GM23248 (cell line): Measurements from ENCODE around the gene LSR. TPM values are rescaled to one million over a fixed set of nuclear protein-coding genes. Genes with fewer than 3 reads are reported as not detected.

Experiments used
- DNase-seq: peaks from one replicate; pipeline ENCODE4 v3.0.0-alpha.2; 2015
- H2AFZ ChIP-seq: fragments of 200-600 bp; sonication (generic); 2 replicates; pipeline ENCODE4 v1.6.1; 2016; ENCODE audit warnings: antibody characterized with exemption
- H3F3A ChIP-seq: fragments of 200-600 bp; sonication (generic); 2 replicates; pipeline ENCODE4 v1.6.1; 2016; ENCODE audit warnings: mild to moderate bottlenecking, antibody characterized with exemption, mixed run types; ENCODE audit not compliant: insufficient read depth
- H3K27ac ChIP-seq: fragments of 200-600 bp; sonication (generic); 2 replicates; pipeline ENCODE4 v1.5.1; 2016; ENCODE audit warnings: mild to moderate bottlenecking
- H3K27me3 ChIP-seq: fragments of 200-600 bp; sonication (generic); replicated peaks from 2 replicates; pipeline ENCODE4 v1.6.1; 2016; ENCODE audit warnings: mild to moderate bottlenecking; ENCODE audit not compliant: insufficient read depth
- H3K36me3 ChIP-seq: fragments of 200-600 bp; sonication (generic); 2 replicates; pipeline ENCODE4 v1.6.1; 2016; ENCODE audit warnings: low read depth, mild to moderate bottlenecking
- H3K4me1 ChIP-seq: fragments of 200-600 bp; sonication (generic); 2 replicates; pipeline ENCODE4 v1.6.1; 2016; ENCODE audit warnings: mild to moderate bottlenecking; ENCODE audit not compliant: insufficient read depth
- H3K4me2 ChIP-seq: fragments of 200-600 bp; sonication (generic); one replicate; pipeline ENCODE4 v1.6.1; 2016; ENCODE audit warnings: mild to moderate bottlenecking; ENCODE audit not compliant: unreplicated experiment
- H3K4me3 ChIP-seq: fragments of 200-600 bp; sonication (generic); 2 replicates; pipeline ENCODE4 v1.5.1; 2016; ENCODE audit warnings: mild to moderate bottlenecking
- H3K79me2 ChIP-seq: fragments of 200-600 bp; sonication (generic); 2 replicates; pipeline ENCODE4 v1.6.1; 2016; ENCODE audit warnings: mild to moderate bottlenecking; ENCODE audit not compliant: insufficient read depth
- H3K9ac ChIP-seq: fragments of 200-600 bp; sonication (generic); 2 replicates; pipeline ENCODE4 v1.6.1; 2016; ENCODE audit warnings: mild to moderate bottlenecking
- H3K9me2 ChIP-seq: fragments of 200-600 bp; sonication (generic); 2 replicates; pipeline ENCODE4 v1.6.1; 2016; ENCODE audit warnings: mixed run types, mild to moderate bottlenecking, moderate library complexity; ENCODE audit not compliant: insufficient read depth
- H3K9me3 ChIP-seq: fragments of 200-600 bp; sonication (generic); one replicate; pipeline ENCODE4 v1.6.1; 2017; ENCODE audit warnings: low read depth
- H4K20me1 ChIP-seq: fragments of 200-600 bp; sonication (generic); 2 replicates; pipeline ENCODE4 v1.6.0; 2016; ENCODE audit not compliant: insufficient read depth
- EZH2 ChIP-seq: fragments of 200-600 bp; sonication (generic); IDR thresholded peaks from 2 replicates; pipeline ENCODE4 v1.6.1; 2018; ENCODE audit warnings: antibody characterized with exemption, mild to moderate bottlenecking; ENCODE audit not compliant: insufficient read depth, poor library complexity, severe bottlenecking
- EZH2phosphoT487 ChIP-seq: fragments of 200-600 bp; sonication (generic); IDR thresholded peaks from 2 replicates; pipeline ENCODE4 v1.6.1; 2018; ENCODE audit warnings: antibody characterized with exemption, moderate library complexity, mild to moderate bottlenecking, low read depth; ENCODE audit not compliant: insufficient read depth
- WGBS, 2 experiments: methylation state at CpG; one replicate each; pipeline ENCODE4 v1.1.6; 2015 to 2017; ENCODE audit warnings: low lambda C conversion rate in 2 of 2, low coverage in 1 of 2; ENCODE audit errors: missing lambda C conversion rate in 2 of 2; 5-methylcytosine and 5-hydroxymethylcytosine counted together
- in situ Hi-C: fragments of 300-500 bp; cut with MboI; formaldehyde crosslinking; loops from 2 replicates; pipeline ENCODE4 v1.15.0; 2020
- polyA plus RNA-seq: library from polyadenylated mRNA; unstranded; fragments of >200 nt; fragmentation: Nextera tagmentation; extraction: Ambion mirVana; gene quantifications from 2 replicates; pipeline ENCODE4 v1.2.1, GENCODE V29; 2016
- total RNA-seq: library from RNA; depleted of rRNA; stranded (reverse); fragments of >200 nt; shearing (Covaris generic); gene quantifications from 2 replicates; pipeline ENCODE4 v1.2.3, GENCODE V29; 2014; rRNA removed

Gene LSR
- total and polyA plus RNA-seq, 2 experiments from 2014 or later, result 2.7 TPM; not detected in 1

DNA sequence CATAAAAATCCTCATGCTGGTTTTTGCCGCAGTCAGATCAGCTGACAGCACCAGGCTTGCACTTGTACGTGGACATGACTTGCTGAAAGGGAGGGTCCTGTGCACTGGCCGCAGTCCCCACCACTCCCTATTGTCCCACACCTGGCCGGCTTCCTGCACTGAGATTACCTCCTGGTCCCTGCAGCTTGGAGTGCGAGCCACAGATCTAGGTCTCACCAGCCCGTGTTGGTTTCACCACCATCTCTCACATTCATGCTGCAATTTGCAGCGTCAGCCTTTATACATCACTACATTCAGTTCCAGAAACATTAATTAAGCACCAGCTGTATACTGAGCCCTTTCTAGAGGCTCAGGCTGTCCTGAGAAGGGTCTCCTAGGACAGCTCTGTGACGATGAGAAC is 65.2 kb downstream of the LSR start:
- Histone ChIP-seq H3K79me2 (no peaks in the 10 kb centered on the region), H3F3A (no peaks in the 10 kb centered on the region), H3K9me2 (no peaks in the 10 kb centered on the region), H3K4me2 (no peak overlapping the region), H3K9ac (no peak overlapping the region), H3K27me3 (no peaks in the 10 kb centered on the region), H3K36me3 (no peaks in the 10 kb centered on the region), H2AFZ (no peak overlapping the region), H3K4me3 (no peak overlapping the region), H4K20me1 (no peaks in the 10 kb centered on the region), H3K4me1 (peaks cover 5% of the 10 kb centered on the region), H3K9me3 (no peaks in the 10 kb centered on the region), H3K27ac (no peak overlapping the region)
- in situ Hi-C loops, result no loop called here
- TF ChIP-seq EZH2phosphoT487 (no peak), EZH2 (no peak)
- 79 to 84% methylated on average over 8 of the region's 8 CpGs for WGBS, 2 experiments
- no peak for DNase-seq

DNA sequence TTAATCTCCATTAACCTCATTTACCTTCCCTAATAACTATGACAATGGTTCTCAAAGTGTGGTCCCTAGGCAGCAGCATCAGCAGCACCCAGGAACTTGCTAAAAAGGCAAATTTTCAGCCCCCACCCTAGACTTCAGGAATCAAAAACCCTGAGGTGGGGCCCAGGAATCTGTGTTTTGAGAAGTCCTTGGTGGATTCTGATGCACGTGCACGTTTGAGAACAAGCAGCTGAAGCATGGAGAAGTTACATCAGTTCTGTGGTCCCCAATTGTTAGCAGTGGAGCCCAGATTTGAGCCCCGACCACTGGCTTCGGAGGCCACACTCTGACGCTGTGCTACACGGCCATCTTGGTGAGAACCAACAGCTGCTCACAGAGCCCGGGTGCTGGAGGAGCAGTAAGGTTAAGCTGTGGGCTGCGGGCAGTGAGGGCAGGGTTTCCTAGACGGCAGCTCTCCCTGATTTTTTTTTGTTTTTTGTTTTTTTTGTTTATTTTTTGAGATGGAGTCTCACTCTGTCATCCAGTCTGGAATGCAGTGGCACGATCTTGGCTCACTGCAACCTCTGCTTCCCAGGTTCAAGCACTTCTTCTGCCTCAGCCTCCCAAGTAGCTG is 66.2 kb downstream of the LSR start:
- 87 to 89% methylated on average over 10 of the region's 10 CpGs for WGBS, 2 experiments
- H3K79me2 ChIP-seq, result no peaks in the 10 kb centered on the region
- DNase-seq, result no peak
- H3K27ac ChIP-seq, result no peak overlapping the region
- H3K9me2 ChIP-seq, result no peaks in the 10 kb centered on the region
- no peak overlapping the region for H2AFZ ChIP-seq
- H4K20me1 ChIP-seq, result no peaks in the 10 kb centered on the region
- H3K4me1 ChIP-seq, result peaks cover 10% of the 10 kb centered on the region
- no peaks in the 10 kb centered on the region for H3K36me3 ChIP-seq
- no peaks in the 10 kb centered on the region for H3K9me3 ChIP-seq
- H3K4me2 ChIP-seq, result no peak overlapping the region
- no peak overlapping the region for H3K4me3 ChIP-seq
- H3K9ac ChIP-seq, result no peak overlapping the region
- in situ Hi-C loops, result no loop called here
- TF ChIP-seq EZH2 (no peak), EZH2phosphoT487 (no peak)
- H3F3A ChIP-seq, result peaks cover 4% of the 10 kb centered on the region; the same call in 1 of the 2 replicates
- H3K27me3 ChIP-seq, result no peaks in the 10 kb centered on the region

- peaks cover 10% of the 10 kb centered on the region for H3K4me1 ChIP-seq
- H3K79me2 ChIP-seq, result no peaks in the 10 kb centered on the region
- H2AFZ ChIP-seq, result no peak overlapping the region
- 71 to 79% methylated on average over 9 of the region's 9 CpGs for WGBS, 2 experiments
- peaks cover 4% of the 10 kb centered on the region; the same call in 1 of the 2 replicates for H3F3A ChIP-seq
- no peaks in the 10 kb centered on the region for H3K9me2 ChIP-seq
- no peak for TF ChIP-seq EZH2
- in situ Hi-C loops, result no loop called here
- no peak overlapping the region for H3K4me3 ChIP-seq
- no peaks in the 10 kb centered on the region for H3K9me3 ChIP-seq
- H3K36me3 ChIP-seq, result no peaks in the 10 kb centered on the region
- H4K20me1 ChIP-seq, result no peaks in the 10 kb centered on the region
- H3K4me2 ChIP-seq, result no peak overlapping the region
- no peak for DNase-seq
- H3K27me3 ChIP-seq, result no peaks in the 10 kb centered on the region
- H3K9ac ChIP-seq, result no peak overlapping the region
- no peak overlapping the region for H3K27ac ChIP-seq
These were observed 67.1 kb downstream of the LSR start for GRCh38 chr19:35315883-35316282.

- Histone ChIP-seq H3K27me3 (no peaks in the 10 kb centered on the region), H3K36me3 (no peaks in the 10 kb centered on the region), H3K4me2 (no peak overlapping the region), H3K9me2 (no peaks in the 10 kb centered on the region), H2AFZ (no peak overlapping the region), H3K9ac (no peak overlapping the region), H3K79me2 (no peaks in the 10 kb centered on the region), H4K20me1 (no peaks in the 10 kb centered on the region), H3K27ac (no peak overlapping the region), H3F3A (peaks cover 4% of the 10 kb centered on the region; the same call in 1 of the 2 replicates), H3K4me3 (no peak overlapping the region), H3K4me1 (peaks cover 10% of the 10 kb centered on the region), H3K9me3 (no peaks in the 10 kb centered on the region)
- TF ChIP-seq EZH2phosphoT487 (no peak), EZH2 (no peak)
- 83 to 95% methylated on average over 9 of the region's 9 CpGs for WGBS, 2 experiments
- in situ Hi-C loops, result no loop called here
- DNase-seq, result no peak
These were observed 67.8 kb downstream of the LSR start for GRCh38 chr19:35316560-35316959.

Other genes starting within 250 kb of the LSR start
- gene GRAMD1A, start 248.7 kb upstream of the LSR start, total RNA-seq, result 17.3 and 20.5 TPM in 2 replicates
- 31.7 and 33.8 TPM in 2 replicates for gene GRAMD1A, start 248.7 kb upstream of the LSR start, polyA plus RNA-seq
- 1.7 and 2.0 TPM in 2 replicates for gene SCN1B, start 218.5 kb upstream of the LSR start, total RNA-seq
- gene SCN1B, start 218.5 kb upstream of the LSR start, polyA plus RNA-seq, result 1.5 and 1.8 TPM in 2 replicates
- gene HPN, start 207.3 kb upstream of the LSR start, total RNA-seq, result not detected in 2 replicates
- not detected in 2 replicates for gene HPN, start 207.3 kb upstream of the LSR start, polyA plus RNA-seq
- not detected in 2 replicates for gene FXYD3, start 133.2 kb upstream of the LSR start, total RNA-seq
- gene FXYD3, start 133.2 kb upstream of the LSR start, polyA plus RNA-seq, result not detected in 2 replicates
- 0.86 TPM in 1 of 2 replicates, not detected in the other for gene LGI4, start 113.9 kb upstream of the LSR start, total RNA-seq
- gene LGI4, start 113.9 kb upstream of the LSR start, polyA plus RNA-seq, result 0.06 and 0.49 TPM in 2 replicates
- gene FXYD1, start 110.2 kb upstream of the LSR start, total RNA-seq, result 0.43 TPM in 1 of 2 replicates, not detected in the other
- gene FXYD1, start 110.2 kb upstream of the LSR start, polyA plus RNA-seq, result 1.2 and 1.9 TPM in 2 replicates
- gene FXYD7, start 105.7 kb upstream of the LSR start, total RNA-seq, result not detected in 2 replicates
- gene FXYD7, start 105.7 kb upstream of the LSR start, polyA plus RNA-seq, result not detected in 2 replicates
- 209 and 233 TPM in 2 replicates for gene FXYD5, start 94.3 kb upstream of the LSR start, total RNA-seq
- gene FXYD5, start 94.3 kb upstream of the LSR start, polyA plus RNA-seq, result 496 and 515 TPM in 2 replicates
- not detected in 2 replicates for gene FAM187B, start 20.3 kb upstream of the LSR start, total RNA-seq
- gene FAM187B, start 20.3 kb upstream of the LSR start, polyA plus RNA-seq, result not detected in 2 replicates
- 55.8 and 64.6 TPM in 2 replicates for gene USF2, start 20.0 kb downstream of the LSR start, total RNA-seq
- gene USF2, start 20.0 kb downstream of the LSR start, polyA plus RNA-seq, result 10.4 and 10.9 TPM in 2 replicates
- not detected in 2 replicates for gene HAMP, start 33.5 kb downstream of the LSR start, total RNA-seq
- not detected in 2 replicates for gene HAMP, start 33.5 kb downstream of the LSR start, polyA plus RNA-seq
- gene MAG, start 43.2 kb downstream of the LSR start, total RNA-seq, result not detected in 2 replicates
- gene MAG, start 43.2 kb downstream of the LSR start, polyA plus RNA-seq, result not detected in 2 replicates
- gene CD22, start 80.2 kb downstream of the LSR start, total RNA-seq, result not detected in 2 replicates
- 0.16 and 0.28 TPM in 2 replicates for gene CD22, start 80.2 kb downstream of the LSR start, polyA plus RNA-seq
- not detected in 2 replicates for gene FFAR1, start 98.9 kb downstream of the LSR start, total RNA-seq
- gene FFAR1, start 98.9 kb downstream of the LSR start, polyA plus RNA-seq, result not detected in 2 replicates
- gene FFAR3, start 109.5 kb downstream of the LSR start, total RNA-seq, result not detected in 2 replicates
- not detected in 2 replicates for gene FFAR3, start 109.5 kb downstream of the LSR start, polyA plus RNA-seq
- gene GPR42, start 122.1 kb downstream of the LSR start, total RNA-seq, result not detected in 2 replicates
- not detected in 2 replicates for gene GPR42, start 122.1 kb downstream of the LSR start, polyA plus RNA-seq
- gene FFAR2, start 199.3 kb downstream of the LSR start, total RNA-seq, result not detected in 2 replicates
- gene FFAR2, start 199.3 kb downstream of the LSR start, polyA plus RNA-seq, result not detected in 2 replicates
- not detected in 2 replicates for gene KRTDAP, start 241.5 kb downstream of the LSR start, total RNA-seq
- not detected in 2 replicates for gene KRTDAP, start 241.5 kb downstream of the LSR start, polyA plus RNA-seq